Measurements from ENCODE around the gene KRTAP10-8.
A peak's percentile ranks its signal among the peaks of the same experiment; 100 is the strongest.
"Not testable (repeated sequence)": the region's sequence is repeated elsewhere in the genome, so short reads cannot be mapped to it uniquely, and the experiment has no call there.

The KRTAP10-8 gene

DNA sequence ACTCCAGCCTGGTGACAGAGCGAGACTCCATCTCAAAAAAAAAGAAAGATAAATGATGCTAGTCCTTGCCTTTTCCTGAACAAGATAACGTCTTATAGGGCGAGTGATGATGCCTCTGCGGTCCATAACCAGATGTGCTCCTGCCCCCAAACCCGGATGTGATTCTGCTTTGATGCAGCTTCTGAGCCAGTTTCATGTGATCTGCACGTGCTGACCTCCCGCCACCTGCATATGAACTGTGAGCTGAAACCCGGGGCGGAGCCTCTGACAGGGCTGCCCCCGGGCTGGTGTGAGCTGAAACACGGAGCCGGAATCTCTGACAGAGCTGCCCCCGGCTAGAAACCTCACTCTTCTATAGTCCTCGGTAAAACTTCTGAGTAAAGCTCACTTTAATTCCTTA is 41.2 kb downstream of the KRTAP10-8 start:
- H3K4me1 ChIP-seq = peaks cover 72% of the 10 kb centered on the region

GRCh38 chr21:44653656-44654575 is 42.0 kb downstream of the KRTAP10-8 start:
- peaks cover 77% of the 10 kb centered on the region for H3K9me3 ChIP-seq
- no peaks in the 10 kb centered on the region; the same call in 1 of the 2 replicates for H3K36me3 ChIP-seq
- peak overlapping the region; percentile 65 for H3K27ac ChIP-seq
- no peak overlapping the region for H3K4me3 ChIP-seq
- H3K27me3 ChIP-seq = no peaks in the 10 kb centered on the region
- H4K20me1 ChIP-seq = no peaks in the 10 kb centered on the region
- peak overlapping the region; percentile 47 for H3K4me2 ChIP-seq
- no peak for TF ChIP-seq Cebpa-rat (IDR thresholded peaks at IDR 0.05)
- H3K9ac ChIP-seq = no peak overlapping the region; the same call in 1 of the 2 replicates
- peaks cover 74% of the 10 kb centered on the region for H3K4me1 ChIP-seq

More for the DNA sequence above, 41.2 kb downstream of the KRTAP10-8 start:
- Histone ChIP-seq H3K9ac (no peak overlapping the region), H3K27me3 (no peaks in the 10 kb centered on the region), H3K36me3 (no peaks in the 10 kb centered on the region; the same call in 1 of the 2 replicates), H3K9me3 (peaks cover 75% of the 10 kb centered on the region), H4K20me1 (no peaks in the 10 kb centered on the region), H3K4me2 (peak overlapping the region; percentile 47), H3K27ac (peak overlapping the region; percentile 65), H3K4me3 (no peak overlapping the region)
- no peak for TF ChIP-seq Cebpa-rat (IDR thresholded peaks at IDR 0.05)

DNA sequence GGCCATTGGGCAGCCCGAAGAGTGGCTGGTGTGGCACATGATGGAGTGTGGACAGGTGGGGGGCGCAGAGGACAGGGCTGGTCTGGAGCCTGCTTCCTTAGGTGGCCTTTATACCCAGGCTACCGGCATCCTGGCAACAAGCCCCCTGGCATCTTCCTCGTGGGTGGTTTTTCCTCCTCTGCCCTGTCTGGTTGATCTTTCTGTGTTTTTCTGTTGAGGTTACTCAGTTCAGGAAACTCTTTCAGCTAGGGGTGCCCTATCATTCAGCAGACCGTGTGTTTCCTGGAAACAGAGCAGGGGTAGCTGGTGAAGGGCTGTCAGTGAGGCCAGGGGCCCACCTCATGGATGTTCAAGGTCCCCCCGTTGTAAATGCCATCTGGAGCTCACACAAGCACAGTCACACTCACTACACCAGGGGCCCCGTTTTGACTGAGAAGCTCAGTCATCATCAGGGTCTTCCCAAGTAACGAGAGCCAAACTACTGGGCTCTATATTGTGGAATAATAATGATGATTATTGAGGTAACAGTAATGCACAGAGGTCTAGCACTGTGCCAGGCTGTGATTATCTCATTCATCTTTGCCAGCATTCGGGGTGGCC is 42.8 kb downstream of the KRTAP10-8 start, which contains the start of gene KRTAP12-4:
TSS of gene KRTAP12-4 (minus strand) at position 84 of the 600 bp plus-strand sequence. CDS start at position 39, 45 bp downstream.
- TF ChIP-seq Cebpa-rat (IDR thresholded peaks at IDR 0.05) = no peak
- peaks cover 77% of the 10 kb centered on the region for H3K9me3 ChIP-seq
- peaks cover 74% of the 10 kb centered on the region for H3K4me1 ChIP-seq
- H3K36me3 ChIP-seq = no peaks in the 10 kb centered on the region; the same call in 1 of the 2 replicates
- no peak within 1 kb of the TSS; the same call in 1 of the 2 replicates for H3K9ac ChIP-seq
- peak within 1 kb of the TSS; percentile 47 for H3K4me2 ChIP-seq
- no peaks in the 10 kb centered on the region for H4K20me1 ChIP-seq
- H3K27me3 ChIP-seq = no peaks in the 10 kb centered on the region
- H3K27ac ChIP-seq = peak within 1 kb of the TSS; percentile 65
- H3K4me3 ChIP-seq = no peak within 1 kb of the TSS

DNA sequence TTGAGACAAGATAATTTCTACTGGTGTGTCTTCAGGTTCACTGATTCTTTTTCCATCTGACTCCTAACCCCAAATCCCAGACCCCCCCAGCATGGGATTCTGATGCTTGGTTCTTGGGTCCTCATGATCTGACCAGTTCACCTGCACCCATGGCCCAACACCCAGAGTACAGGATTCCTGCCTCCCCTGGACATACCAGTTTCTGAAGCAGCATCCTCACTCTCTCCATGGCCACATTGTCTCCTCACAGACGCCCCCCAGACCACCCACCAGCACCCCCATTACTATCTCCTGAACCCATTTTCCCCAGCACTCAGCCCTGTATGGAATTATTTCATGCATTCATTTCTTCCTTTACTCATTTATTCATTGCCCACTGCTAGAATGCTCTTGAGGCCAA is 45.0 kb downstream of the KRTAP10-8 start:
- Histone ChIP-seq H3K27ac (0 out of 2 replicates have a peak overlapping the region, but pooled peaks have one; percentile 21), H4K20me1 (no peaks in the 10 kb centered on the region), H3K4me2 (peak overlapping the region; percentile 74), H3K4me3 (peak overlapping the region; percentile 31), H3K9me3 (peaks cover 59% of the 10 kb centered on the region), H3K4me1 (peaks cover 61% of the 10 kb centered on the region), H3K27me3 (no peaks in the 10 kb centered on the region), H3K9ac (no peak overlapping the region), H3K36me3 (no peaks in the 10 kb centered on the region; the same call in 1 of the 2 replicates)
- TF ChIP-seq Cebpa-rat (IDR thresholded peaks at IDR 0.05) = no peak

DNA sequence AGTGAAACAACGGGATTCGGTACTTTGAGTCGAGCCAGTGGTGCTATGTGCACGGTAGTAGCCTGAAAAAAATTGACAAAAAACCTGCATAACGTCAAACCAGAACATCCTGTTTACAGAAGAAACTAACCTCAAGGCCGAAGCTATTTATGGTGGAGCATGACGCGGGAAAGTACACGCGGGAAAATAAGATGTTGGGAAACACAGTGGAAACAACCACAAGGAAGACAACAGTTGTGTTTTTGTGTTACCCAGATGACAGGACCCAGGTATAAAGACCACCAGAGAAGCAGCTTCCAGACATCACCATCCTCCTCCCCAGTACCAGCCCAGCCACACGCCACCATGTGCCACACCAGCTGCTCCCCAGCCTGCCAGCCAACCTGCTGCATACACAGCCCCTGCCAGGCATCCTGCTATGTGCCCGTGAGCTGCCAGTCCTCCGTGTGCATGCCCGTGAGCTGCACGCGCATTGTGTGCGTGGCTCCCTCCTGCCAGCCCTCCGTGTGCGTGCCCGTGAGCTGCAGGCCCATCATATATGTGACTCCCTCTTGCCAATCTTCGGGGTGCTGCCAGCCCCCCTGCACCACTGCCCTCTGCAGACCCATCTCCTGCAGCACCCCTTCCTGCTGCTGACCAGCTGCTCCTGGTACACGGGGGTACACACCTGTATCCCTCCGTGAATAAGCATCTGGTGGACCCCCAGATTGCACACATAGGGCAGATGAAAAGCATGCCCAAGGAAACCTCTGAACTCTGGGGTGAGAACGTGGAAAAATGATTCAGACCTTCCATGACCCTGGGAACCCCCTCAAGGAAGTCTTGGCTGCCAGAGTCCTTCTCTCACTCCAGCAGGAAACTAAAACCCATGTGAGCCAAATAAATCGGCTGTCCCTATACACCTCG is 46.0 kb downstream of the KRTAP10-8 start, which contains the start of gene KRTAP12-3:
TSS of gene KRTAP12-3 (plus strand) at position 298 of the 906 bp plus-strand sequence. CDS start at position 346, 48 bp downstream.
- Histone ChIP-seq H3K4me2 (peak within 1 kb of the TSS; percentile 74), H4K20me1 (no peaks in the 10 kb centered on the region), H3K4me1 (peaks cover 51% of the 10 kb centered on the region), H3K27ac (peak within 1 kb of the TSS; percentile 21), H3K27me3 (no peaks in the 10 kb centered on the region), H3K36me3 (no peaks in the 10 kb centered on the region; the same call in 1 of the 2 replicates), H3K4me3 (peak within 1 kb of the TSS; percentile 31), H3K9me3 (peaks cover 49% of the 10 kb centered on the region), H3K9ac (no peak within 1 kb of the TSS)
- no peak for TF ChIP-seq Cebpa-rat (IDR thresholded peaks at IDR 0.05)

DNA sequence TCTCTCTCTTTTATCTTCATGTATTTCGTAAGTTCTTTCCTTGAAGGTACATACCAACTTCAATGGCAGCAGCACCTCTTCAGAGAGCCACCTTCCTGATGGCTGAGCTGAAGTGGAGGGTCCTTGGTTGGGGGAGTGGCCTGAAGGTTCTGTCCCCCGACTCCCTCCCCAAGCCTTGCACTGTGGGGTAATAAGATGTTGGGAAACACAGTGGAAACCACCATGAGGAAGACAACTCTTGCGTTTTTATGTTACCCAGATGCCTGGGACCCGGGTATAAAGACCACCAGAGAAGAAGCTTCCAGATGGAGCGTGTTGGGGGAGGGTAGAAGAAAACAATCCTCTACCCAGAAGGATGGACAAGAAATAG is 46.6 kb downstream of the KRTAP10-8 start:
- no peaks in the 10 kb centered on the region; the same call in 1 of the 2 replicates for H3K36me3 ChIP-seq
- H3K9ac ChIP-seq = no peak overlapping the region
- no peaks in the 10 kb centered on the region for H3K27me3 ChIP-seq
- H4K20me1 ChIP-seq = no peaks in the 10 kb centered on the region
- H3K27ac ChIP-seq = peak overlapping the region; percentile 14; the same call in 1 of the 2 replicates
- peak overlapping the region; percentile 74 for H3K4me2 ChIP-seq
- 0 out of 2 replicates have a peak, but pooled peaks have one; percentile 16 for TF ChIP-seq Cebpa-rat (IDR thresholded peaks at IDR 0.05)
- no peak overlapping the region for H3K4me3 ChIP-seq
- H3K4me1 ChIP-seq = peaks cover 45% of the 10 kb centered on the region
- H3K9me3 ChIP-seq = peaks cover 43% of the 10 kb centered on the region

DNA sequence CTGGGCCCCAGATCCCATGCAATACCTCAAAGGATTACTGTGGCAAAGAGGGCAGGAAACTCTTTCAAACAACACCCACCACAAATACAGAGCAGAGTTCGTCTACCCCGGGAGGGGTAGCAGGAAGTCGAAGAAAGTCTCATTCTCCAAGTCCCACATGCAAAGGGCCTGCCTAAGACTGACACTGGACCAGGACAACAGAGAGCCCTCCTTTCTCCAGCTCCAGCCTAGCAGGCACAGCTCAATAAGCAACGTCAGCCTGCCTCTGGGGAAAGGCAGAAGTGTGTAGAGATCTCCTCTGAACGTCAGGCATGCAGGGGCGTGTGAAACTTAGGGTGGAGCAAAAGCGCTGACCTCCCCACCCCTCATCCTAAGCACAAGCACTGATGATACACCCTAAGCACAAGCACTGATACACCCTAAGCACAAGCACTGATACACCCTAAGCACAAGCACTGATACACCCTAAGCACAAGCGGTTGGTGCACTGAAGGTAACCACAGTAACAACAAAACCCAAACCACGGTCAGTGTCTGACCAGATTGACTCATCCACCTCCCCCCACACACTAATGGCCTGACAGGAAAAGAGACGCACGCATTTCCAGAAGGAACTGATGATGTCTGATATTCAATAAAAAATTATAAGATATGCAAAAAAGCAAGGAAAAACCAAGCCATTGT is 47.2 kb downstream of the KRTAP10-8 start:
- Histone ChIP-seq H3K4me3 (no peak overlapping the region), H3K4me1 (peaks cover 40% of the 10 kb centered on the region), H3K36me3 (no peaks in the 10 kb centered on the region; the same call in 1 of the 2 replicates), H3K4me2 (peak overlapping the region; percentile 74), H3K27me3 (no peaks in the 10 kb centered on the region), H4K20me1 (no peaks in the 10 kb centered on the region), H3K9me3 (peaks cover 41% of the 10 kb centered on the region), H3K9ac (no peak overlapping the region), H3K27ac (peak overlapping the region; percentile 14; the same call in 1 of the 2 replicates)
- TF ChIP-seq Cebpa-rat (IDR thresholded peaks at IDR 0.05) = no peak

DNA sequence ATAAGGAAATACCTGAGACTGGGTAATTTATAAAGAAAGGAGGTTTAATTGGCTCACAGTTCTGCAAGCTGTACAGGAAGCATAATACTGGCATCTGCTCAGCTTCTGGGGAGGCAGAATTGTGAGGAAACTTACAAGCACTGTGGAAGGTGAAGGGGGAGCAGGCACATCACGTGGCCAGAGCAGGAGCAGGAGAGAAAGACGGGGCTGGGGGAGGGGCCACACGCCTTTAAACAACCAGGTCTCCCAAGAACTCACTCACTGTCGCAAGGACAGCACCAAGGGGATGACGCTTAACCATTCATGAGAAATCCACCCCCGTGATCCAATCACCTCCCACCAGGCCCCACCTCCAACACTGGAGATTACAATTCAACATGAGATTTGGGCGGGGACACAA is 49.7 kb downstream of the KRTAP10-8 start:
- not testable (repeated sequence) for H3K36me3 ChIP-seq

More for the DNA sequence above, 49.7 kb downstream of the KRTAP10-8 start:
- not testable (repeated sequence) for H3K9ac ChIP-seq, H3K4me2 ChIP-seq, H3K4me3 ChIP-seq, H3K27ac ChIP-seq, H4K20me1 ChIP-seq, H3K27me3 ChIP-seq
- Histone ChIP-seq H3K4me1 (peaks cover 30% of the 10 kb centered on the region), H3K9me3 (peaks cover 18% of the 10 kb centered on the region)

Measured in BLaER1 (cell line).